ENCODE results near the gene ATP5MK.
"Not testable (repeated sequence)": the region's sequence is repeated elsewhere in the genome, so short reads cannot be mapped to it uniquely, and the experiment has no call there.

GRCh38 chr10:103359493-103359892 lies 36.8 kb downstream of the ATP5MK start:
- not testable (repeated sequence) for TF ChIP-seq CTCF, POLR2A (IDR thresholded peaks at IDR 0.05)

Measured in thyroid gland (tissue), 4 donors.